ENCODE data around the gene CARD11.

DNA sequence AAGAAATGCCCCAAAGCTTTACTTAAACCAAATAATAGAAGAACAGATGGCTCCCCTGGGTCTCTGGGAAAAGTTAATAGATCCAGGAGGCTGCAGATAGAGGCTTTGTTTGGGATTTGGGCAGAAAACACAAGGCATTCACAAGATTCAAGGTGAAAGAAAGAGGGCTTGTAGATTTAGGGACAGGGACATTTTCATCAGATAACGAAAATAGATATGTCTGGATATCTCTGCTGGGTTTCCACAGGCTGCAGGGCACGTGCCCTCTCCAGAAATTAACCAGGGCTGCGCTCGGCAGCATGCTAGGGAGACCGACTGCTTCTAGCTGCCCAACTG lies 14.9 kb downstream of the CARD11 start:
- TF ChIP-seq, protein P1, sequence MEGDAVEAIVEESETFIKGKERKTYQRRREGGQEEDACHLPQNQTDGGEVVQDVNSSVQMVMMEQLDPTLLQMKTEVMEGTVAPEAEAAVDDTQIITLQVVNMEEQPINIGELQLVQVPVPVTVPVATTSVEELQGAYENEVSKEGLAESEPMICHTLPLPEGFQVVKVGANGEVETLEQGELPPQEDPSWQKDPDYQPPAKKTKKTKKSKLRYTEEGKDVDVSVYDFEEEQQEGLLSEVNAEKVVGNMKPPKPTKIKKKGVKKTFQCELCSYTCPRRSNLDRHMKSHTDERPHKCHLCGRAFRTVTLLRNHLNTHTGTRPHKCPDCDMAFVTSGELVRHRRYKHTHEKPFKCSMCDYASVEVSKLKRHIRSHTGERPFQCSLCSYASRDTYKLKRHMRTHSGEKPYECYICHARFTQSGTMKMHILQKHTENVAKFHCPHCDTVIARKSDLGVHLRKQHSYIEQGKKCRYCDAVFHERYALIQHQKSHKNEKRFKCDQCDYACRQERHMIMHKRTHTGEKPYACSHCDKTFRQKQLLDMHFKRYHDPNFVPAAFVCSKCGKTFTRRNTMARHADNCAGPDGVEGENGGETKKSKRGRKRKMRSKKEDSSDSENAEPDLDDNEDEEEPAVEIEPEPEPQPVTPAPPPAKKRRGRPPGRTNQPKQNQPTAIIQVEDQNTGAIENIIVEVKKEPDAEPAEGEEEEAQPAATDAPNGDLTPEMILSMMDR (conservative IDR thresholded peaks at IDR 0.05; ENCODE audit: low read depth in 2 of 2): no peak
- TF ChIP-seq, protein P2, sequence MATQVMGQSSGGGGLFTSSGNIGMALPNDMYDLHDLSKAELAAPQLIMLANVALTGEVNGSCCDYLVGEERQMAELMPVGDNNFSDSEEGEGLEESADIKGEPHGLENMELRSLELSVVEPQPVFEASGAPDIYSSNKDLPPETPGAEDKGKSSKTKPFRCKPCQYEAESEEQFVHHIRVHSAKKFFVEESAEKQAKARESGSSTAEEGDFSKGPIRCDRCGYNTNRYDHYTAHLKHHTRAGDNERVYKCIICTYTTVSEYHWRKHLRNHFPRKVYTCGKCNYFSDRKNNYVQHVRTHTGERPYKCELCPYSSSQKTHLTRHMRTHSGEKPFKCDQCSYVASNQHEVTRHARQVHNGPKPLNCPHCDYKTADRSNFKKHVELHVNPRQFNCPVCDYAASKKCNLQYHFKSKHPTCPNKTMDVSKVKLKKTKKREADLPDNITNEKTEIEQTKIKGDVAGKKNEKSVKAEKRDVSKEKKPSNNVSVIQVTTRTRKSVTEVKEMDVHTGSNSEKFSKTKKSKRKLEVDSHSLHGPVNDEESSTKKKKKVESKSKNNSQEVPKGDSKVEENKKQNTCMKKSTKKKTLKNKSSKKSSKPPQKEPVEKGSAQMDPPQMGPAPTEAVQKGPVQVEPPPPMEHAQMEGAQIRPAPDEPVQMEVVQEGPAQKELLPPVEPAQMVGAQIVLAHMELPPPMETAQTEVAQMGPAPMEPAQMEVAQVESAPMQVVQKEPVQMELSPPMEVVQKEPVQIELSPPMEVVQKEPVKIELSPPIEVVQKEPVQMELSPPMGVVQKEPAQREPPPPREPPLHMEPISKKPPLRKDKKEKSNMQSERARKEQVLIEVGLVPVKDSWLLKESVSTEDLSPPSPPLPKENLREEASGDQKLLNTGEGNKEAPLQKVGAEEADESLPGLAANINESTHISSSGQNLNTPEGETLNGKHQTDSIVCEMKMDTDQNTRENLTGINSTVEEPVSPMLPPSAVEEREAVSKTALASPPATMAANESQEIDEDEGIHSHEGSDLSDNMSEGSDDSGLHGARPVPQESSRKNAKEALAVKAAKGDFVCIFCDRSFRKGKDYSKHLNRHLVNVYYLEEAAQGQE (IDR thresholded peaks at IDR 0.05; ENCODE audit: unreplicated experiment): no peak
- TF ChIP-seq EZH2 (IDR thresholded peaks at IDR 0.05; ENCODE audit: low read depth, unreplicated experiment) (no peak), ZNF114 (CRISPR knock-in tag; IDR thresholded peaks at IDR 0.05) (no peak), NANOG (IDR thresholded peaks at IDR 0.05; ENCODE audit: borderline replicate concordance) (no peak)
